Activated CD4-positive, CD25-positive, alpha-beta regulatory T cell (primary cell): ENCODE measurements around the gene CRYZ.

ENCODE experiments used
- DNase-seq, 4 experiments: peaks; one replicate each; lab custom pipeline; 2025; lab: John Stamatoyannopoulos, UW

Gene CRYZ

GRCh38 chr1:74729741-74730478 is 2.9 kb downstream of the CRYZ start:
- no peak for DNase-seq

DNA sequence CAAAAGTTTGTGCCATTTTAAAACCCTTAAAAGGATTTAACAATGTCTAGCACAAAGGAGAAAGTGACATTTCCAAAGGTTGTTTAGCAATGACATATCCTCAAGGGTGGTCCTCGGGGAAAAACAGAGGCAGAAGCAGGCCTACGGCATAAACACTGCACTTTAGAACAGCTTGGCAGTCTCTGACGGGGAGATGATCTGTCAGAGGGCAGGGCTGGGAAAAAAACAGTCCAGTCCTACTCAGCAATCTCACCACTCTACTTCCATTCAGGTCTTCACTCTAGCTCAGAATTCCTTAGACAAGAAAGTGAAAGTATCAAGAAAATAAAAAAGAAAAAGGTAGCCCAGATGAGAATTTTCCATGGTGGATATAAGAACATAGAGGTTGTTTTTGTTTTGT is 4.1 kb downstream of the CRYZ start:
- no peak for DNase-seq

DNA sequence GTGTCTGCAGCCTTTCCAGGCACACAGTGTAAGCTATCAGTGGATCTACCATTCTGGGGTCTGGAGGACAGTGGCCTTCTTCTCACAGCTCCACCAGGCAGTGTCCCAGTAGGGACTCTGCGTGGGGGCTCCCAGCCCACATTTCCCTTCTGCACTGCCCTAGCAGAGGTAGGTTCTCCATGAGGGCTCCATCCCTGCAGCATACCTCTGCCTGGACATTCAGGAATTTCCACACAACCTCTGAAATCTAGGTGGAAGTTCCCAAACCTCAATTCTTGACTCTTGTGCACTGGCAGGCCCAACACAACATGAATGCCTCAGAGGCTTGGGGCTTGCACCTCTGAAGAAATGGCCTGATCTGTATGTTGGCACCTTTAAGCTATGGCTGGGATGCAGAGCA is 6.8 kb downstream of the CRYZ start:
- DNase-seq = no peak

GRCh38 chr1:74717626-74718025 is 15.2 kb downstream of the CRYZ start:
- no peak for DNase-seq

DNA sequence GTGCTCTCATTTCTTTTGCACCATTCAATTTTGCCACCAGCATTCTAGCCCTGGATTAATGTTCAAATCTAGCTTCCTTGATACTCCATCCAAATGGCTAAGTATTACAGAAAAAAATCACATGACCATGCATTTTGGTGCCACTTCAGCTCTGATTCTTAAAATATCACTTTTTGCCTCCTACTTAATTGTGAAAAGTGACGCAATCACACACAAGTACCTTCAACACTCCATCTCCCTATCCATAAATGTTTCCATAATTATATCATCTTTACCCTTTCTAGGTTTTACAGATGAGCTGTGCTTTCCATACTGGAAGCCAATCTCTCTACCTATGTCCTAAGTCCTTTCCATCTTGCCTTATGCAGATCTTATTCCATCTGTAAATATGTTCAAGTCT is 16.0 kb downstream of the CRYZ start:
- no peak for DNase-seq

DNA sequence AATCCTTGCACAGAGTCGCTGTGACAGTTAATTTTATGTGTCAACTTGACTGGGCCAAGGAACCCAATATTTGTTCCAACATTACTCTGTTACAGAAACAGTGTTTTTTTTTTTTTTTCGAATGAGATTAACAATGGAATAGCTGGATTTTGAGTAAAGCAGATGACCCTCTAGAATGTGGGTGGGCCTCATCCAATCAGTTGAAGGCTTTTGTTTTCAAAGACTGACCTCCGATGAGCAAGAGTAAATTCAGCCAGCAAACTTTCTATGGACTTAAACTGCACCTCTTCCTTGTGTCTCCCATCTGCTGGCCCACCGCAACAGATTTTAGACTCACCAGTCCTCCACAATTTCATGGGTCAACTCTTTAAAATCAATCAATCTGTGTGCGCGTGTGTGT is 17.0 kb downstream of the CRYZ start:
- no peak for DNase-seq

- DNase-seq = no peak
Measured at GRCh38 chr1:74715236-74715502, 17.7 kb downstream of the CRYZ start.

DNA sequence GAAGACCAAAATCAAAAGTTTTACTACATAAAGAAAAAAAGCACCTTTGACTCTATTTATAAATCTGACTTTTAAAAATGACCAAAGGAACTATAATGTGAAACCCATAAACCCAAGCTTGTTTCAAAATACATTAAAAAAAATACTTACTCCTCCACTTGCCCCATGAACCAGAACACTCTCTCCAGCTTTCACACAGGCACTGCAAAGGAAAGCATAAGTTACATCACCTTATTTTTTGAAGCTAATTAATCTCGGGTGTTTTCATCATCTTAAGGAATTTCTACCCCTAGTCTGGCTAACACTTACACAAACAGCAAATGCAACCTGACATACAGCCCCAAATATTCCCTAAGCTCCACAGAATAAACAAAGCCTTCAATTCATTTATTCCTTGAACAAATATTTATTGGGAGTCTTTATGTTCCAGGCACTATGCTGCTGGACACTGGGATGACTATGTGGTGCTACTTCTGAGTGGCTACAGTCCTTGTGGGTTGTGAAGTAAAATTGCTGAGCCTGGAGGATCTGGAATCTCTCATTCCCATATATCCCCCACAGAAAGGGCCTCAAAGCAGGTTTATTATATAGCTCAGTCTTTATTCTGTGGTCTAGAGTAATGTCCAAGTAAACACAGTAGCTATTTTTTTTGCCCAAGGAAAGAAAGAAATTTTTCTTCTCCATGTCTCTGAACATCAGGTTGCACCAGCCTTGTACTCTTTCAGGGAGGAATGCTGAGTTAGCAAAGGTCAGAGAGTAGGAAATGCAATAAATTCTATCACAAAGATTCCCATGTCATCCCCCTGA is 18.2 kb downstream of the CRYZ start:
- DNase-seq = no peak

DNA sequence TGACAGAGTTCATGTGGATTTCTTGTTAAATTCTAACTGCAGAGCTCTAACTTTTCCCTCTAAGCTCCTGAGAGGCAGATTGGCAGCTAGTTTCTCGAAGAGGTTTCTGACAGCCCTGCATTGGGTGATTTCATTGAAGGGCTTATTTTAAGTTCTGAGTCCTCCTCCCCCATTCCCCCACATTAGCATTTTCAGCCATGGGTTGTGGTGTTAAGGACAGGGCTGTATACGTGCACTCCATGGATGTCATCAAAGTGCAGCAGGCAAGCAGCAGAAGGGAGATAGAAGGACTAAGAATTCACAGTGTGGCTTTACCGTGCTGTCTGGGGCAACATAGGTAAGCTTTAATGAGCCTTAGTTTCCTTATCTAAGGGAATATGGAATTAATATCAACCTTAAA is 19.0 kb downstream of the CRYZ start:
- DNase-seq = no peak

- no peak for DNase-seq
Measured at GRCh38 chr1:74712881-74713280, 20.0 kb downstream of the CRYZ start.

DNA sequence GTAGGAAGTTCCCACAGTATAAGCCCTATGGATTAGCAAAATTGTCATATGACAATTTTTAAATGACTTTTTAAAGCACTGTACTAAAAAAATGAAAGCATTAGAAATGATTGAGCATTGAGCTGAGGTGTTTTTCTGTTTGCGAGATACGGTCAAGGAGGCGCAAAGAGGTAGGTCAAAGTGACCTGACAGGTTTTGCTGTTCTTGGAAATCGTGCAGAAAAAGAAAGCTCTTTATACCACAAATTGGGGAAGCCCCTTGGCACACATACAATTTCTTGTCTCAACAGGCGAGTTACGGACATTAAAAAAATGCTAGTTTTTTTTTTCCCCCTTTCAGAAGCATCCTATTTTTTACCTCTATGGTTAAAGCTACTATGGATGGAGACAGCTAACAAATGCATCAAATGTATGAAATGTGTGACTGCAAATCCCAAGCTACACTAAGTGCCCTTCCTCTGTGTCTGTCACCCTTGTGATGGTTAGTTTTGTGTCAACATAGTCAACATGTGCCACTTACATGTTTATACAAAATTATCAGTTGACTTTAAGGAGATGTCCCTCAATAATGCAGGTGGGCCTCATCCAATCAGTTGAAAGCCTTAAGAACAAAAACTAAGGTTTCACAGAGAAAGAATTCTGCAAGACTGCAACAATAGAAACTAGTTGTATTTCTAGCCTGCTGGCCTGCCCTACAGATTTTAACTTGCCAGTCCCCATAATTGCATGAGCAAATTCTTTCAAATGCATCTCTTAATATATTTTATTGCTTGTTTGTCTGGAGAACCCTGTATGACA is 29.3 kb downstream of the CRYZ start:
- no peak for DNase-seq

- DNase-seq = no peak
Measured at GRCh38 chr1:74699331-74699730, 33.5 kb downstream of the CRYZ start.

DNA sequence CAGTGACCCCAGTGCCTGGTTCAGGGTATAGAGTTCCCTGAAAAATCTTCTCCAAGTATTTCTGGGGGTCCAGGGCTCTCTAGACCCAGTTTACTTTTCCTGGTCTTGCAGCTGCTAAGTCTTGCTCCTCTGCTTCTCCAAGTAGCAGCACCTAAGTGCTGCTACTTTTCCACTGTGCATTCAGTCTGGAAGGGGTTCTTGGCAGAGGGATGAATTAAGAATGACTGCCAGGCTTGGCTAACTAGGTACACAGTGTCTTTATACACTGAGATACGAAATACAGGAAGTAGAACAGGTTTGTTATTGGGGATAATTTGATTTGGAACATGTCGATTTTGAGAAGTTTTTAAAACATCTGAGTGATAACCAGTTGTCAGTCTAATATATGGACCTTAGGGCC is 35.0 kb downstream of the CRYZ start:
- DNase-seq = no peak

DNA sequence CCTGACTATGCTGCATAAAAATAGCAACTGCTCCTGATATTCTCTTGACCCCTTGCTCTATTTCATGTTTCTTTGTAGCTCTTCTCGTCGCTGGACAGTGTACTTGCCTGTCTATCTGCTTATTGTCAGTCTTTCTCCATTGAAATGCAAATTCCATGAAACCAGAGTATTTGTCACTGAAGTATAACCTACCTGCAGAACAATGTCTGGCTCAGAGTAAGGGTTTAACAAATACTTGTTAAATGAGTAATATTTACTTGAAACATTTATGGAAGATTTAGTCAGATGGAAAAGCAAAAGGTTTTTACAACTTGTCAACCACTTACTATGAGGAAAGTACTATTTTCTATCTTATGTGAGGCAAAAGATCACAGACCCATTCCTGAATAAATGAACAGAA is 39.4 kb downstream of the CRYZ start:
- DNase-seq = no peak

- DNase-seq = no peak
Measured at GRCh38 chr1:74690909-74691308, 41.9 kb downstream of the CRYZ start.

- no peak for DNase-seq
Measured at GRCh38 chr1:74690364-74690696, 42.5 kb downstream of the CRYZ start.

GRCh38 chr1:74689621-74690363 is 43.1 kb downstream of the CRYZ start:
- no peak for DNase-seq

DNA sequence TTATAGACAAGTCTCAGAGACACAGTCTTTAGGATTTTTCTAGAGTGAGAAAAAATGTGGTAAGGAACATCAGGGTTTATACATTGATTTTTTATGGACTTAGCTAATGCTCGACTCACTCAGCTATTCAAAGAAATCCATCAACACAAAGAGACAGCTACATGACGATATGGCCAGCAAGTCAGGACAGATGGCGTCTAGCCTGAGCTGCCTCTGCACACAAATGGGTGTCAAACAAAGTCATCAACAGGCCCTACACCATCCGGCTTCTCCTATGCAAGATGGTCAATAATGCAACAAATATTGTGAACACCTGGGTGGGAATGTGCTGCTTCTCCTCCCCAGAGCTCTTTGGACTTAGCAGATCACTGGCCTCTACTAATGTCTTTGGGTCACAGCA is 45.9 kb downstream of the CRYZ start:
- no peak for DNase-seq

DNA sequence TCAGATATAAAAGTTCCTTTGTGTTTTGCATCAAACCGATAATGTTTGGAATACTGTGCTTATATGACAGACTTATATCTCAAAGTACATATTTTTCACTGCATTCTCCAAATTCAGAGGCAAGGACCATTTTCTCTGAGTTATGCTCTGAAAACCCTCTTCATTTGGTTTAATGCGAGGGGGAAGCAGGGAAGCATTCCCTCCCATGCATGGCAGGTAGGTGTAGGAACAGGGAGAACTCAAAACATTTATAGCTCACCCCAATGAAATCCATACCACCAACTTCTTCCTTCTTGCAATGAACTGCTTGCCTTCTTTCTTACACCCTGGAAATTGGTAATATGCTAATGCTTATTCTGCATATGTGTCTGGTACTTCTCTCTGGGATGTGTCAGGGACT is 48.5 kb downstream of the CRYZ start:
- DNase-seq = no peak

- no peak for DNase-seq
Measured at GRCh38 chr1:74683656-74684055, 49.2 kb downstream of the CRYZ start.

- no peak for DNase-seq
Measured at GRCh38 chr1:74681851-74682250, 51.0 kb downstream of the CRYZ start.

- DNase-seq = no peak
Measured at GRCh38 chr1:74681449-74681848, 51.4 kb downstream of the CRYZ start.

DNA sequence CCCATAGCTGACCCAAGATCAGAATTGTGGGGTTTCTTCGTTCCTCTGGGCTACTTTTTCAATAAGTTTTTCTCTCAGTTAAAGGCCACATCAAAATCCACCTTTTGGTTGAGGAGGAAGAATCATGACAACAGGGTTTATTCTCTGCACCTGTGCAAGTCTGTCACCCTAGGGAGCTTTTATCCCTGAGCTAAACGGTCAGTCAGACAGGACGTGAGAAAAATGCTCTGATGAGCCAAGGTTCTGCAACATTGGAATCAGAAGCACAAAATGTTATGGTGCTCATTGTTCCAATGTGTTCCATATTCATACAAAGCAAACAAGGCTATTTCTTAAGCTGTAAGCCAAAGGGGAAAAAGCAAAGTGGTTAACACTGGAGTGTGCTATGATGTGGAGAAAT is 51.8 kb downstream of the CRYZ start:
- no peak for DNase-seq
